WERI-Rb-1 (cell line): ENCODE results near the gene KCNMA1.

Experiments
- DNase-seq: peaks from one replicate; pipeline ENCODE4 v3.0.0-alpha.2; 2020
- H3K27ac ChIP-seq: fragments of 250-450 bp; sonication (Bioruptor Pico); 2 replicates; pipeline ENCODE4 v1.5.1; 2020; ENCODE audit warnings: mild to moderate bottlenecking, moderate library complexity
- H3K27me3 ChIP-seq: fragments of 250-450 bp; sonication (Bioruptor Pico); 2 replicates; pipeline ENCODE4 v1.5.1; 2021; ENCODE audit warnings: mild to moderate bottlenecking, low read depth, moderate library complexity; ENCODE audit not compliant: insufficient read depth, severe bottlenecking
- H3K36me3 ChIP-seq: fragments of 250-450 bp; sonication (Bioruptor Pico); 2 replicates; pipeline ENCODE4 v1.5.1; 2020; ENCODE audit warnings: mild to moderate bottlenecking, moderate library complexity
- H3K4me3 ChIP-seq: 2 replicates; pipeline ENCODE4 v1.5.1; 2011; ENCODE audit warnings: low read depth, mild to moderate bottlenecking, control low read depth, low read length
- H3K9me3 ChIP-seq: fragments of 250-450 bp; sonication (Bioruptor Pico); 2 replicates; pipeline ENCODE4 v1.5.1; 2021; ENCODE audit warnings: mild to moderate bottlenecking, moderate library complexity; ENCODE audit not compliant: severe bottlenecking
- CTCF ChIP-seq: IDR thresholded peaks from 2 replicates; pipeline ENCODE4 v1.5.1; 2011; ENCODE audit warnings: low read depth, mild to moderate bottlenecking, control low read depth, inconsistent platforms, low read length

Gene KCNMA1

GRCh38 chr10:77396290-77396689, 241.3 kb downstream of the KCNMA1 start:
- Histone ChIP-seq H3K4me3 (no peak overlapping the region), H3K27ac (no peak overlapping the region), H3K9me3 (no peaks in the 10 kb centered on the region), H3K36me3 (no peaks in the 10 kb centered on the region), H3K27me3 (no peaks in the 10 kb centered on the region)
- no peak for DNase-seq
- TF ChIP-seq CTCF: no peak

GRCh38 chr10:77393821-77394501, 243.6 kb downstream of the KCNMA1 start:
- no peak for DNase-seq
- TF ChIP-seq CTCF: no peak
- no peak overlapping the region for H3K27ac ChIP-seq

GRCh38 chr10:77393411-77393810, 244.2 kb downstream of the KCNMA1 start:
- no peaks in the 10 kb centered on the region for H3K36me3 ChIP-seq
- no peak overlapping the region for H3K4me3 ChIP-seq
- no peak overlapping the region for H3K27ac ChIP-seq
- H3K27me3 ChIP-seq: no peaks in the 10 kb centered on the region
- no peak for TF ChIP-seq CTCF
- no peak for DNase-seq
- H3K9me3 ChIP-seq: no peaks in the 10 kb centered on the region

More at GRCh38 chr10:77393821-77394501, 243.6 kb downstream of the KCNMA1 start:
- H3K4me3 ChIP-seq: no peak overlapping the region
- no peaks in the 10 kb centered on the region for H3K27me3 ChIP-seq
- H3K9me3 ChIP-seq: no peaks in the 10 kb centered on the region
- H3K36me3 ChIP-seq: no peaks in the 10 kb centered on the region

GRCh38 chr10:77392851-77393250, 244.8 kb downstream of the KCNMA1 start:
- Histone ChIP-seq H3K4me3 (no peak overlapping the region), H3K36me3 (no peaks in the 10 kb centered on the region), H3K27me3 (no peaks in the 10 kb centered on the region), H3K27ac (no peak overlapping the region), H3K9me3 (no peaks in the 10 kb centered on the region)
- DNase-seq: no peak
- TF ChIP-seq CTCF: no peak

GRCh38 chr10:77392236-77392721, 245.3 kb downstream of the KCNMA1 start:
- DNase-seq: no peak
- H3K9me3 ChIP-seq: no peaks in the 10 kb centered on the region
- TF ChIP-seq CTCF: no peak
- no peaks in the 10 kb centered on the region for H3K36me3 ChIP-seq
- H3K4me3 ChIP-seq: no peak overlapping the region
- no peaks in the 10 kb centered on the region for H3K27me3 ChIP-seq
- no peak overlapping the region for H3K27ac ChIP-seq
